ENCODE data around the gene TAF11L5.
"Not testable (repeated sequence)": the region's sequence is repeated elsewhere in the genome, so short reads cannot be mapped to it uniquely, and the experiment has no call there.

TAF11L5 gene

GRCh38 chr5:17524935-17525334 is at the start of gene TAF11L5:
TSS of gene TAF11L5 (plus strand) at chr5:17525235.
- not testable (repeated sequence) for DNase-seq (ENCODE audit: low read depth in 2 of 2)

GRCh38 chr5:17477043-17477442 is 48.0 kb upstream of the TAF11L5 start:
- DNase-seq (ENCODE audit: low read depth in 2 of 2) = no peak

- DNase-seq (ENCODE audit: low read depth in 2 of 2) = no peak
Measured at GRCh38 chr5:17477573-17478265, 47.3 kb upstream of the TAF11L5 start.

- no peak for DNase-seq (ENCODE audit: low read depth in 2 of 2)
Measured at GRCh38 chr5:17481378-17481777, 43.7 kb upstream of the TAF11L5 start.

- DNase-seq (ENCODE audit: low read depth in 2 of 2) = no peak
Measured at GRCh38 chr5:17482790-17483189, 42.2 kb upstream of the TAF11L5 start.

DNA sequence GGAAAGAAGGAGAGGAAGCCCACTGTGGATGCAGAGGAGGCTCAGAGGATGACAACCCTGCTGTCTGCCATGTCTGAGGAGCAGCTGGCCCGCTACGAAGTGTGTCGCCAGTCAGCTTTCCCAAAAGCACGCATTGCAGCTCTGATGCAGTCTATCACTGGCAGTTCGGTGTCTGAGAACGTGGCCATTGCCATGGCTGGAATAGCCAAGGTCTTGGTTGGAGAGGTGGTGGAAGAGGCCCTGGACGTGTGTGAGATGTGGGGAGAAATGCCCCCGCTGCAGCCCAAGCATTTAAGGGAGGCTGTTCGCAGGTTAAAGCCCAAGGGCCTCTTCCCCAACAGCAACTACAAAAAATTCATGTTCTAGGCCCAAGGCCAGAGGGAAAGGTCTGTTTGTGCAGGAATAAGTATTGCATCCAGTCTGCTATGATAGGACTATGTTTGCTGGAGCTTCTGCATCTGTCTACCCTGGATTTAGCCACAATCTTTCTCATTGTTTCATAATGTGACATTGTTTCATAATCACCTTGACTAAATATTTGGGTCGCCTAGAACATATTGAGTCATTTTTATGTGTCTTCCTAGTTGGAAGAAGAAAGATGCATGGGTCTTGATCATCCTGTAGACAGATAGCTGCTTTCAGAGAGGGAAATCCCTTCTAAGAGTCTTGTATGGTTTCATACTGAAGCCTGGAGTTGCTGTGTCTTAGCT is 38.4 kb upstream of the TAF11L5 start:
- not testable (repeated sequence) for DNase-seq (ENCODE audit: low read depth in 2 of 2)

- no peak for DNase-seq (ENCODE audit: low read depth in 2 of 2)
Measured at GRCh38 chr5:17487174-17487512, 37.9 kb upstream of the TAF11L5 start.

DNA sequence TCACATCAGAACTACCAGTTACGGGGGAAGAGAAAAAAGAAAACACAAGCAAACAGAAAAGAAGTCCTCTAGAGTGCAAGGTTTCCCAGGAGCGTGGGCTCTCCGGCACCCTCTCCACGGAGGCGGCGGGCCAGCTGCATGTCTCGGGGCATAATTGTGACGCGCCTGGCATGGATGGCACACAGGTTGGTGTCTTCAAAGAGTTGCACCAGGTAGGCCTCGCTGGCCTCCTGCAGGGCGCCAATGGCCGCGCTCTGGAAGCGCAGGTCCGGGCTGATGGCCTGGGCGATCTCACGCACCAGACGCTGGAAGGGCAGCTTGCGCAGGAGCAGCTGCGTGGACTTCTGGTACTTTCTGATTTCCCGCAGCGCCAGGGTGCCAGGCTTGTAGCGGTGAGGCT is 33.8 kb upstream of the TAF11L5 start:
- DNase-seq (ENCODE audit: low read depth in 2 of 2) = not testable (repeated sequence)

- no peak for DNase-seq (ENCODE audit: low read depth in 2 of 2)
Measured at GRCh38 chr5:17492770-17493169, 32.3 kb upstream of the TAF11L5 start.

DNA sequence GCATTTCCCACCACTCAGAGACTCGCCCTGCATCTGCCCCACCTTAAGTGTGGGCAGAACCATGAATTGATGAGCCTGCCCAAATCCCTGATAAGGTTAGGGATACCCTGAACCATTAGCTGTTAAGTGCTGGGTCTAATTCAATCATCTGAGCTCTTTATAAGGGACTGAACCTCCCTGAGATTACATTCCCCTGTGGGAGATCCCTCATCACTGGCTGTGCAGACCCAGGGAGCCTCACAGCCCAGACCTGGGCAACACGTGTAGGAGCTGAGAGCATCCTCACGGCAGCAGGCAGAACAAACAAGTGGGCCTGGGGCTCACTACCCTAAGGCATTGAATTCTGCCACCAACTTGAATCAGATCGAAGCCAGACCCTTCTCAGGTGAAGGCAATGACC is 27.6 kb upstream of the TAF11L5 start:
- DNase-seq (ENCODE audit: low read depth in 2 of 2) = no peak

DNA sequence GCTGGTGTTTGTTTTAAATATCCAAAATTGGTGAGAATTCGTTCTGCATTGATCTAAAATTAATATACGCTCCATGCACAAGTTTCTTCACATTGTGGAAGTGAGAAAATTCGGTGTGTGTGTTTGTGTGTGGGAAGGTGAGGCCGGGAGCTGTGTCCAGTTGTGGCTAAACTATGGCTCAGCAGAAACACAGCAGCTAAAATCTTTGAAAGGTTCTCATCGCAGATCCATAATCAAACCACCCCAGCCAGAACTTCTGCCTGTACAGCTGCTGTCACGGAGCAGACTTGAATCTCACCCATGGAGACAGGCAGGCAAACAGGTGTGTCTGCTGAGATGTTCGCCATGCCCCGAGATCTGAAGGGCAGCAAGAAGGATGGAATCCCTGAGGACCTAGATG is 27.1 kb upstream of the TAF11L5 start, which contains the start of gene TAF11L2:
Gene TAF11L2, plus strand, starts transcription at position 301 of the 400 bp plus-strand sequence.
- DNase-seq (ENCODE audit: low read depth in 2 of 2) = not testable (repeated sequence)

DNA sequence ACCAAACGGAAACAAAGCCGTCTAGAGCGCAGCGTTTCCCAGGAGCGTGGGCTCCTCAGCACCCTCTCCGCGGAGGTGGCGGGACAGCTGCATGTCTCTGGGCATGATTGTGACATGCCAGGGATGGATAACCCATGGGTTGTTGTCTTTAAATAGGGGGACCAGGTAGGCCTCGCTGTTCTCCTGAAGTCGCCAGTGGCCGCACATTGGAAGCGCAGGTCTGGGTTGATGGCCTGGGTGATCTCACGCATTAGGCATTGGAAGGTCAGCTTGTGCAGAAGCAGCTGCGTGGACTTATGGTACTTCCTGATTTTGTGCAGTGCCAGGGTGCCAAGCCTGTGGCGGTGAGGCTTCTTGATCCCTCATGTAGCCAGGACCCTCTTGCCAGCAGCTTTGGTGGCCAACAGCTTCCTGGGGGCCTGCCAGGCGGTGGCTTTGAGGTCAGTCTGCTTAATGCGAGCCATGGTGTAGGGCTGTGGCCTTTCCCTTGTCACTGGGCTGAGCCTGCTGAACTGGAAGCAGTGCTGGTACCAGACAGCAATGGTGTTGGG is 13.2 kb upstream of the TAF11L5 start:
- no peak for DNase-seq (ENCODE audit: low read depth in 2 of 2)

- DNase-seq (ENCODE audit: low read depth in 2 of 2) = not testable (repeated sequence)
Measured at GRCh38 chr5:17517526-17517925, 7.5 kb upstream of the TAF11L5 start.

DNA sequence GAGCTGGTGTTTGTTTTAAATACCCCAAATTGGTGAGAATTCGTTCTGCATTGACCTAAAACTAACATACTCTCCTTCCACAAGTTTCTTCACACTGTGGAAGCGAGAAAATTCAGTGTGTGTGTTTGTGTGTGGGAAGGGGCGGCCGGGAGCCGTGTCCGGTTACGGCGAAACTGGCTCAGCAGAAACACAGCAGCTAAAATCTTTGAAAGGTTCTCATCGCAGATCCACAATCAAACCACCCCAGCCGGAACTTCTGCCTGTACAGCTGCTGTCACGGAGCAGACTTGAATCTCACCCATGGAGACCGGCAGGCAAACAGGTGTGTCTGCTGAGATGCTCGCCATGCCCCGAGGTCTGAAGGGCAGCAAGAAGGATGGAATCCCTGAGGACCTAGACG is 7.0 kb upstream of the TAF11L5 start, which contains the start of gene TAF11L3:
Gene TAF11L3, plus strand, starts transcription at position 301 of the 400 bp plus-strand sequence.
- not testable (repeated sequence) for DNase-seq (ENCODE audit: low read depth in 2 of 2)

GRCh38 chr5:17519508-17519907 is 5.5 kb upstream of the TAF11L5 start:
- DNase-seq (ENCODE audit: low read depth in 2 of 2) = not testable (repeated sequence)

GRCh38 chr5:17521501-17521900 is 3.5 kb upstream of the TAF11L5 start, which contains the start of gene TAF11L4:
TSS of gene TAF11L4 (plus strand) at chr5:17521801.
- not testable (repeated sequence) for DNase-seq (ENCODE audit: low read depth in 2 of 2)

DNA sequence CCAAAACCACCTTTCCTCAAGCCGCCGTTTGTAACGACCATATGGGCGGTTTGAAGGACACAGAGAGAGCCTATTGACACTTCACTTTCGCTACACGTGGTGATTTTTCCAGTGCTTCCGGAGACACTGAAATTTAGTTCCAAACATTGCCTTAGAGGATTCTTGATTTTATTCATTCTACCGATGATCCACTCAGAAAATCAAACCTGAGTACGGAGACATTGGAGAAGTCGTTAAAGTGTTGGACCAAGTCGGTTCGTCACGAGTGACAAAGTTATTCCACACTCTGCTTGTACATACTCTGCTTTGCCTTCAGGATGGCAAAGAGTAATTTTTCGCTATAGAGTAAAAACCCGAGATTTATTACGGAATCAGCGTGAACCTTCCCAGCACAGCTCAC is 1.5 kb downstream of the TAF11L5 start:
- DNase-seq (ENCODE audit: low read depth in 2 of 2) = not testable (repeated sequence)

DNA sequence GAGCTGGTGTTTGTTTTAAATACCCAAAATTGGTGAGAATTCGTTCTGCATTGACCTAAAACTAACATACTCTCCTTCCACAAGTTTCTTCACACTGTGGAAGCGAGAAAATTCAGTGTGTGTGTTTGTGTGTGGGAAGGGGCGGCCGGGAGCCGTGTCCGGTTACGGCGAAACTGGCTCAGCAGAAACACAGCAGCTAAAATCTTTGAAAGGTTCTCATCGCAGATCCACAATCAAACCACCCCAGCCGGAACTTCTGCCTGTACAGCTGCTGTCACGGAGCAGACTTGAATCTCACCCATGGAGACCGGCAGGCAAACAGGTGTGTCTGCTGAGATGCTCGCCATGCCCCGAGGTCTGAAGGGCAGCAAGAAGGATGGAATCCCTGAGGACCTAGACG is 3.3 kb downstream of the TAF11L5 start, which contains the start of gene TAF11L6:
Gene TAF11L6, plus strand, starts transcription at position 301 of the 400 bp plus-strand sequence.
- not testable (repeated sequence) for DNase-seq (ENCODE audit: low read depth in 2 of 2)
